Mucosa of stomach (tissue), 1 donor: ENCODE measurements around the gene DLGAP3.

ENCODE experiments used
- H3K27me3 ChIP-seq: one replicate; pipeline ENCODE4 v1.7.0; 2013; ENCODE audit warnings: mild to moderate bottlenecking, low read length; ENCODE audit not compliant: control insufficient read depth, insufficient read depth
- H3K36me3 ChIP-seq: one replicate; pipeline ENCODE4 v1.7.0; 2013; ENCODE audit warnings: low read length; ENCODE audit not compliant: control insufficient read depth, insufficient read depth
- H3K4me1 ChIP-seq: one replicate; pipeline ENCODE4 v1.7.0; 2013; ENCODE audit warnings: mild to moderate bottlenecking, low read length; ENCODE audit not compliant: control insufficient read depth, insufficient read depth
- H3K4me3 ChIP-seq: one replicate; pipeline ENCODE4 v1.7.0; 2013; ENCODE audit warnings: low read length
- H3K9ac ChIP-seq: one replicate; pipeline ENCODE4 v1.7.0; 2013; ENCODE audit warnings: mild to moderate bottlenecking, low read length, moderate library complexity
- H3K9me3 ChIP-seq: one replicate; pipeline ENCODE4 v1.7.0; 2013; ENCODE audit warnings: mild to moderate bottlenecking, low read length, moderate library complexity; ENCODE audit not compliant: control insufficient read depth
- donor health status: Pancreatic carcinoma.

DLGAP3 gene

DNA sequence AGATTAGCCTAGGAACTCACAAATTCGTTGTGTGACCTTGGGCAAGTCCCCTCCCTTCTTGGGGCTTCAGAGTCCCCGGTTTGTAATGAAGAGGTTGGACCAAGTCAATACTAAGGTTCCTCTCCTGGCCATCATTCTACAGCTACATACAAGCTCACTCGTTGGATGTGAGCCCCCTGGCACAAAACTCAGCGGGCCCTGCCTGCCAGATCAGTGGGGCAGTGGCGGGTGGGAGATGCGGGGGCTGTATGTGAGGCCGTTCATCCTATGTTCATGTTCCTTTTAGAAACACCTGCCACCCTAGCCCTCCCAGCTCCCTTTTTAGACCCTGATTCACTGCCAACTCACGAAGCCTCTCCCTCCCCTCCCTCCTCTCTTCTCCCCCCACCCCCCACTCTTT, 2.1 kb downstream of the DLGAP3 start:
- Histone ChIP-seq H3K4me3 (no peak overlapping the region), H3K9ac (no peak overlapping the region), H3K36me3 (no peaks in the 10 kb centered on the region), H3K9me3 (no peaks in the 10 kb centered on the region), H3K27me3 (peaks cover 68% of the 10 kb centered on the region), H3K4me1 (no peaks in the 10 kb centered on the region)

- H3K4me1 ChIP-seq: no peaks in the 10 kb centered on the region
- H3K27me3 ChIP-seq: peaks cover 68% of the 10 kb centered on the region
- H3K36me3 ChIP-seq: no peaks in the 10 kb centered on the region
- H3K9me3 ChIP-seq: no peaks in the 10 kb centered on the region
- H3K4me3 ChIP-seq: no peak overlapping the region
- no peak overlapping the region for H3K9ac ChIP-seq
These were observed 2.6 kb downstream of the DLGAP3 start for GRCh38 chr1:34926894-34927293.

DNA sequence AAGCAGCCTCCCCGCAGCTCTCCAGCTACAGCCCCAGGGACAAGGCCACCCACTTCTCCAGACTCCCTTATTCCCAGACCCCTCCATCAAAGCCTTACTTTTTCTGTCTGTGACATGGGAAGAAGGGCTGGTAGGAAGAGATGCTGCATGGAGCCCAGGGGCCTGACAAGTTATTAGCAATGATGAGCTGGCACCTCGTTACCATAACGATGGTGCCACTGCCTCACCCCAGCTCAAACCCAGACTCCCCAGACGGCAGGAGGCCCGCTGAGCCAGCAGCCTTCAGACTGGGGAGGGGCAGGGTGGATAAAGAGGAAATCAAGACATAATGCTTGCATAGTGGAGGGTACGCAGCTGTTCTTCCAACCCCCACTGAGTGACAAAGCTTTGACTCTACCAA, 3.3 kb downstream of the DLGAP3 start:
- Histone ChIP-seq H3K27me3 (peaks cover 66% of the 10 kb centered on the region), H3K4me3 (no peak overlapping the region), H3K4me1 (no peaks in the 10 kb centered on the region), H3K9ac (no peak overlapping the region), H3K9me3 (no peaks in the 10 kb centered on the region), H3K36me3 (no peaks in the 10 kb centered on the region)

GRCh38 chr1:34925730-34926129, 3.7 kb downstream of the DLGAP3 start:
- Histone ChIP-seq H3K4me3 (no peak overlapping the region), H3K27me3 (peaks cover 62% of the 10 kb centered on the region), H3K9ac (no peak overlapping the region), H3K9me3 (no peaks in the 10 kb centered on the region), H3K4me1 (no peaks in the 10 kb centered on the region), H3K36me3 (no peaks in the 10 kb centered on the region)

- Histone ChIP-seq H3K36me3 (no peaks in the 10 kb centered on the region), H3K4me1 (no peaks in the 10 kb centered on the region), H3K27me3 (peaks cover 54% of the 10 kb centered on the region), H3K4me3 (no peak overlapping the region), H3K9me3 (no peaks in the 10 kb centered on the region), H3K9ac (no peak overlapping the region)
These were observed 4.5 kb downstream of the DLGAP3 start for GRCh38 chr1:34924759-34925555.

DNA sequence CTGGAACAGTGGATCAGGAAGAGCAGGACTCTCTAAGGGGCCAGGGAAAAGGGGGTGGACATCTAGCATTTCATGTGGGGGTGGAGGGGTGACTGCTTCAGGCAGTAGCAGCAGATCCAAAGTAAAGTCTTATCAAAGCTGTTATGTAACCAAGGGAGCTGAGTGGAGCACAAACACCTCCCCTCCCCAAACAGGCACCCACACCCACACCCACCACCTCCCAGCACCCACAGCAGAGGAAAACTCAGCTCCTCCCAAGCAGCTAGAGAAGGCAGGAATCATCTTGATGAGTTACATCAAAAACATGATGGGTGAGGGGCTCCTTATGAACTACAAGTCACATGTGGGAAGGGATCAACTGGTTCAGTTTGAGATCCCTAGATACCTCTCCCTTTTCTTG, 6.0 kb downstream of the DLGAP3 start:
- peaks cover 46% of the 10 kb centered on the region for H3K27me3 ChIP-seq

GRCh38 chr1:34918977-34919561, 10.4 kb downstream of the DLGAP3 start:
- peaks cover 12% of the 10 kb centered on the region for H3K27me3 ChIP-seq
- no peaks in the 10 kb centered on the region for H3K9me3 ChIP-seq
- no peak overlapping the region for H3K4me3 ChIP-seq
- H3K36me3 ChIP-seq: no peaks in the 10 kb centered on the region
- H3K9ac ChIP-seq: no peak overlapping the region
- no peaks in the 10 kb centered on the region for H3K4me1 ChIP-seq

More for the DNA sequence above, 6.0 kb downstream of the DLGAP3 start:
- H3K36me3 ChIP-seq: no peaks in the 10 kb centered on the region
- no peak overlapping the region for H3K4me3 ChIP-seq
- no peaks in the 10 kb centered on the region for H3K4me1 ChIP-seq
- H3K9ac ChIP-seq: no peak overlapping the region
- no peaks in the 10 kb centered on the region for H3K9me3 ChIP-seq

GRCh38 chr1:34918386-34918976, 11.0 kb downstream of the DLGAP3 start:
- Histone ChIP-seq H3K27me3 (peaks cover 8% of the 10 kb centered on the region), H3K4me1 (no peaks in the 10 kb centered on the region), H3K4me3 (no peak overlapping the region), H3K9me3 (no peaks in the 10 kb centered on the region), H3K9ac (no peak overlapping the region), H3K36me3 (no peaks in the 10 kb centered on the region)

DNA sequence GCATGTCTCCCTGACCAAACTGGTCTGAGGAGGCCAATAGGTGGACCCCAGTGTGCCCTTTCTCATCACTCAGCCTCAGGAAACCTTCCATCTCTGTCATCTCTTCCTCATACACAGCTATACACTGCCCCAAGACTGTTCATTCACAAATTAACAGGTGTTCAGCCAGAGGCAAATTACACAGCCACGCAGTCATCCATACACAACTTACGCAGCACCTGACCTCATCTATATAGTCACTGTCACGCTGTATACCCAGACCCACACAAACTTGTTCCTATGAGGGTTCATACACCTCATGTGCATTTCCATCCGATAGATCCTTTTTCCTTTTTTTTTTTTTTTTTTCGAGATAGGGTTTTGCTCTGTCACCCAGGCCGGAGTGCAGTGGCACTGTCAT, 12.4 kb downstream of the DLGAP3 start:
- H3K27me3 ChIP-seq: peaks cover 6% of the 10 kb centered on the region

GRCh38 chr1:34916104-34916503, 13.3 kb downstream of the DLGAP3 start:
- H3K9me3 ChIP-seq: no peaks in the 10 kb centered on the region
- H3K36me3 ChIP-seq: no peaks in the 10 kb centered on the region
- no peak overlapping the region for H3K4me3 ChIP-seq
- H3K27me3 ChIP-seq: peaks cover 6% of the 10 kb centered on the region
- H3K9ac ChIP-seq: no peak overlapping the region
- no peaks in the 10 kb centered on the region for H3K4me1 ChIP-seq

More for the DNA sequence above, 12.4 kb downstream of the DLGAP3 start:
- no peak overlapping the region for H3K9ac ChIP-seq
- no peaks in the 10 kb centered on the region for H3K36me3 ChIP-seq
- H3K4me3 ChIP-seq: no peak overlapping the region
- no peaks in the 10 kb centered on the region for H3K9me3 ChIP-seq
- H3K4me1 ChIP-seq: no peaks in the 10 kb centered on the region

DNA sequence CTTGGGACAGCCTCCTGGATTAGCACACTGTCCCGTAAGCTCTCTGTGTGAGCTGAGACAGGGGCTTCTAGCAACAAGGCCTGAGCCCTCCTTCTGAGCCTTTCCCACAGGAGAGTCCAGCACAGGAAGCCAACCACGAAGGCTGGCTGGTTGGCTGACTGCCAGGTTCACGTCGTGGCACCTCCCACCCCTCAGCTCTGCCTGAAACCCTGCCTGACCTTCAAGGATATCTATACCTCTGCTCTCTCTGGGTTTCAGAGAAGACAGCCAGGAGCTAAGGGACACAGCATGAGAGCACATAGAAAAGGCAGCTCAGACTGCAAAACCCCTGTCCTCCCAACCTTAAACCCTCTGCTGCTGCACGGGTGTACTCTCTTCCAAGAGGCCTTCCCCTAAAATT, 13.9 kb downstream of the DLGAP3 start:
- Histone ChIP-seq H3K36me3 (no peaks in the 10 kb centered on the region), H3K4me3 (no peak overlapping the region), H3K9ac (no peak overlapping the region), H3K27me3 (peaks cover 6% of the 10 kb centered on the region), H3K4me1 (no peaks in the 10 kb centered on the region), H3K9me3 (no peaks in the 10 kb centered on the region)

GRCh38 chr1:34914958-34915357, 14.5 kb downstream of the DLGAP3 start:
- H3K4me3 ChIP-seq: no peak overlapping the region
- H3K9ac ChIP-seq: no peak overlapping the region
- no peaks in the 10 kb centered on the region for H3K4me1 ChIP-seq
- H3K27me3 ChIP-seq: peaks cover 6% of the 10 kb centered on the region
- no peaks in the 10 kb centered on the region for H3K9me3 ChIP-seq
- no peaks in the 10 kb centered on the region for H3K36me3 ChIP-seq
